ENCODE results near the gene RBPJL.

The RBPJL gene

GRCh38 chr20:45339799-45340198 is 33.2 kb downstream of the RBPJL start:
- H3K36me3 Mint-ChIP-seq (ENCODE audit: low read depth) = peaks cover 14% of the 10 kb centered on the region
- no peaks in the 10 kb centered on the region for H3K9me3 Mint-ChIP-seq
- no peak overlapping the region for H3K27ac Mint-ChIP-seq
- peaks cover 33% of the 10 kb centered on the region for H3K4me1 Mint-ChIP-seq (ENCODE audit: low read depth)
- no peak overlapping the region for H3K4me3 Mint-ChIP-seq
- no peaks in the 10 kb centered on the region for H3K27me3 Mint-ChIP-seq (ENCODE audit: low read depth)

GRCh38 chr20:45340236-45340847 is 33.7 kb downstream of the RBPJL start:
- Mint-ChIP-seq H3K4me3 (no peak overlapping the region), H3K27me3 (ENCODE audit: low read depth) (no peaks in the 10 kb centered on the region), H3K27ac (no peak overlapping the region), H3K4me1 (ENCODE audit: low read depth) (peaks cover 38% of the 10 kb centered on the region), H3K9me3 (no peaks in the 10 kb centered on the region), H3K36me3 (ENCODE audit: low read depth) (peaks cover 14% of the 10 kb centered on the region)

GRCh38 chr20:45340951-45341350 is 34.3 kb downstream of the RBPJL start:
- Mint-ChIP-seq H3K27me3 (ENCODE audit: low read depth) (no peaks in the 10 kb centered on the region), H3K9me3 (no peaks in the 10 kb centered on the region), H3K4me1 (ENCODE audit: low read depth) (peaks cover 41% of the 10 kb centered on the region), H3K36me3 (ENCODE audit: low read depth) (peaks cover 10% of the 10 kb centered on the region), H3K4me3 (no peak overlapping the region), H3K27ac (no peak overlapping the region)

- no peak overlapping the region for H3K4me3 Mint-ChIP-seq
- peaks cover 47% of the 10 kb centered on the region for H3K4me1 Mint-ChIP-seq (ENCODE audit: low read depth)
- H3K9me3 Mint-ChIP-seq = no peaks in the 10 kb centered on the region
- H3K27ac Mint-ChIP-seq = no peak overlapping the region
- H3K36me3 Mint-ChIP-seq (ENCODE audit: low read depth) = peaks cover 9% of the 10 kb centered on the region
- no peaks in the 10 kb centered on the region for H3K27me3 Mint-ChIP-seq (ENCODE audit: low read depth)
Observed at GRCh38 chr20:45341579-45341938, 34.9 kb downstream of the RBPJL start.

- H3K27ac Mint-ChIP-seq = no peak overlapping the region
- no peak overlapping the region for H3K4me3 Mint-ChIP-seq
- H3K4me1 Mint-ChIP-seq (ENCODE audit: low read depth) = peaks cover 54% of the 10 kb centered on the region
- no peaks in the 10 kb centered on the region for H3K9me3 Mint-ChIP-seq
- H3K27me3 Mint-ChIP-seq (ENCODE audit: low read depth) = no peaks in the 10 kb centered on the region
- H3K36me3 Mint-ChIP-seq (ENCODE audit: low read depth) = peaks cover 9% of the 10 kb centered on the region
Observed at GRCh38 chr20:45341939-45342854, 35.6 kb downstream of the RBPJL start.

GRCh38 chr20:45342855-45343531 is 36.4 kb downstream of the RBPJL start:
- H3K4me1 Mint-ChIP-seq (ENCODE audit: low read depth) = peaks cover 58% of the 10 kb centered on the region
- H3K27me3 Mint-ChIP-seq (ENCODE audit: low read depth) = no peaks in the 10 kb centered on the region
- H3K9me3 Mint-ChIP-seq = no peaks in the 10 kb centered on the region
- peaks cover 12% of the 10 kb centered on the region for H3K36me3 Mint-ChIP-seq (ENCODE audit: low read depth)
- H3K4me3 Mint-ChIP-seq = peak overlapping the region; percentile 25
- H3K27ac Mint-ChIP-seq = peak overlapping the region; percentile 57

GRCh38 chr20:45343532-45344167 is 37.0 kb downstream of the RBPJL start:
- Mint-ChIP-seq H3K36me3 (ENCODE audit: low read depth) (peaks cover 12% of the 10 kb centered on the region), H3K4me3 (no peak overlapping the region), H3K9me3 (no peaks in the 10 kb centered on the region), H3K4me1 (ENCODE audit: low read depth) (peaks cover 60% of the 10 kb centered on the region), H3K27me3 (ENCODE audit: low read depth) (no peaks in the 10 kb centered on the region), H3K27ac (no peak overlapping the region)

- Mint-ChIP-seq H3K27me3 (ENCODE audit: low read depth) (no peaks in the 10 kb centered on the region), H3K36me3 (ENCODE audit: low read depth) (peaks cover 12% of the 10 kb centered on the region), H3K27ac (peak overlapping the region; percentile 45), H3K4me1 (ENCODE audit: low read depth) (peaks cover 61% of the 10 kb centered on the region), H3K4me3 (peak overlapping the region; percentile 48), H3K9me3 (no peaks in the 10 kb centered on the region)
Observed at GRCh38 chr20:45344168-45344860, 37.7 kb downstream of the RBPJL start.

- H3K36me3 Mint-ChIP-seq (ENCODE audit: low read depth) = peaks cover 11% of the 10 kb centered on the region
- H3K27ac Mint-ChIP-seq = peak overlapping the region; percentile 62
- peak overlapping the region; percentile 95 for H3K4me3 Mint-ChIP-seq
Observed at GRCh38 chr20:45345104-45345936, 38.7 kb downstream of the RBPJL start.

GRCh38 chr20:45346291-45346718 is 39.7 kb downstream of the RBPJL start:
- H3K9me3 Mint-ChIP-seq = no peaks in the 10 kb centered on the region
- peak overlapping the region; percentile 72 for H3K27ac Mint-ChIP-seq
- H3K27me3 Mint-ChIP-seq (ENCODE audit: low read depth) = no peaks in the 10 kb centered on the region
- H3K36me3 Mint-ChIP-seq (ENCODE audit: low read depth) = peaks cover 7% of the 10 kb centered on the region
- peak overlapping the region; percentile 95 for H3K4me3 Mint-ChIP-seq
- peaks cover 60% of the 10 kb centered on the region for H3K4me1 Mint-ChIP-seq (ENCODE audit: low read depth)

More at GRCh38 chr20:45345104-45345936, 38.7 kb downstream of the RBPJL start:
- H3K27me3 Mint-ChIP-seq (ENCODE audit: low read depth) = no peaks in the 10 kb centered on the region
- H3K4me1 Mint-ChIP-seq (ENCODE audit: low read depth) = peaks cover 61% of the 10 kb centered on the region
- no peaks in the 10 kb centered on the region for H3K9me3 Mint-ChIP-seq

GRCh38 chr20:45346851-45347250 is 40.2 kb downstream of the RBPJL start:
- peaks cover 7% of the 10 kb centered on the region for H3K36me3 Mint-ChIP-seq (ENCODE audit: low read depth)
- peaks cover 58% of the 10 kb centered on the region for H3K4me1 Mint-ChIP-seq (ENCODE audit: low read depth)
- H3K9me3 Mint-ChIP-seq = no peaks in the 10 kb centered on the region
- peak overlapping the region; percentile 95 for H3K4me3 Mint-ChIP-seq
- H3K27ac Mint-ChIP-seq = peak overlapping the region; percentile 72
- H3K27me3 Mint-ChIP-seq (ENCODE audit: low read depth) = no peaks in the 10 kb centered on the region

- H3K36me3 Mint-ChIP-seq (ENCODE audit: low read depth) = peaks cover 7% of the 10 kb centered on the region
- H3K4me3 Mint-ChIP-seq = peak overlapping the region; percentile 95
- no peaks in the 10 kb centered on the region for H3K9me3 Mint-ChIP-seq
- H3K4me1 Mint-ChIP-seq (ENCODE audit: low read depth) = peaks cover 58% of the 10 kb centered on the region
- peak overlapping the region; percentile 72 for H3K27ac Mint-ChIP-seq
- H3K27me3 Mint-ChIP-seq (ENCODE audit: low read depth) = no peaks in the 10 kb centered on the region
Observed at GRCh38 chr20:45347297-45347935, 40.8 kb downstream of the RBPJL start.

Data from T-helper 1 cell treated with Interleukin-12 subunit alpha and Interleukin-12 subunit beta and Interleukin-4 antibody, amounts not matched to agents 30 μg/mL and 1 μg/mL, for 36 hours (primary cell).